HG02763 (cell line): Measurements from ENCODE around the gene PRELID2.
"Not testable (repeated sequence)": the region's sequence is repeated elsewhere in the genome, so short reads cannot be mapped to it uniquely, and the experiment has no call there.

ENCODE experiments used
- ATAC-seq: cut with Tn5 transposase; IDR thresholded peaks from one replicate; pipeline ENCODE4 v1.9.1; 2021; ENCODE audit warnings: mild to moderate bottlenecking, moderate library complexity; ENCODE audit not compliant: unreplicated experiment

The PRELID2 gene

DNA sequence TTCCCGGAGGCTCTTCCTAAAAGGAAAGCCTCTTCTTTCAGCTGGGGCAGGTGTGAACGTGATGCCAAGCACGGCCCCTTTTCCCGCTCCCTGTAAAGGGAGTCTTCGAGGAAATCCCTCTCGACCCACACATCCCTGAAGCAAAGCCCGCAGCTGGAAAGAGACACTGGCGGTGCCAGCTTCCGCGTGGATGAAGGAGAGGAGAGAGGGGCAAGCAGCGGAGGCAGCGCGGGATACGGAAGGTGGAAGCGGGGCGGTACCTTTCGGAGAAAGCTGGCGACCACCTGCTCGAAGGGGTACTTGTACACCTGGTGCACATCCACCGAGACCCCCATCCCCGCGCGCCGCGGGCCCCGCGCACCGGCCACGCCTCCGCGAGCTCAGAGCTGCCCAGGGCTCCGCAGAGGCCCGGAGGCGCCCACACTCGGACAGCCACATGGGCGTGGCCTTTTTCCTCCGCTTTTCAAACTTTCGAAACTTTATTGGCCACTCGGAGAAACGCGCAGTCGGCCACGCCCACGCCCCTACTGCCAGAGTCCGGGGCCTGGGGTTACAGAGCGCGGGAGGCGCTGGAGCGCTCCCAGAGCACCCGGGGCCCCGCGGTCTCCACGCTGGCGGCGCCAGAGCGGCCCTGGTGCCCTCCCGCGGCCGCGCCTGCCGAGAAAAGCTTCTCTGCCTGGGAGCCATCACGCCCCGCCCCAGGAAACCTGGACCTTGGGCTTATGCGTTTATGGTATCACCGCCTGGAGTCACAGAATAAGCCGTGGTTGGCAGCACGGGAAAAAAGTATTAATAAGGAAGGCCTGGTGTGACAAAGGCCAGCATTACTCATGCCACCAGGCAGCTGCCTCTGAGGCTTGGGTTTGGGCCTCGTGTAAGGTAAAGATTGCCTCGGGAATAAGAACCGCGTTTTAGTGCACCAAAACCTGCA is at the start of gene PRELID2:
TSS of gene PRELID2 (minus strand) at position 426 of the 931 bp plus-strand sequence. CDS start at position 335, 91 bp downstream.
- peak; percentile 82 for ATAC-seq

- ATAC-seq, result no peak
Observed at GRCh38 chr5:145874765-145875164, 39.6 kb upstream of the PRELID2 start.

DNA sequence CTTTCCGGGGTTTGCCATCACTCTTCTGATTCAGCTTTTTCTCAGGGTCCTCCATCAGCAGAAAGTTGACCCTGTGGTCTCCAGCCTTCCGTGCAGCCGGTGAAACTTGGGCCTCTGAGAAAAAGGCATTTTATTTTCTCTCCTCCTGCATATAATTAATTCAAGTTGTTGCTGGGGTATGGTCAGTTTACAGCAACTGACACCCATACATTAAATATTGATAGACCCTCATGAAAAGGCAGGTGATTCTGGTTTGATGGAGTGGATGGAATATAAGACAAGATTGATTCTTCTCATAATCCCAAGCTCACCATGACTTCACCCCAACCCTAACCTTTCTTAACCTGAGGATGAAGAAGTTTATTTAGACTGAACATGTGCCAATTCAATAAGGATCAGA is 37.8 kb upstream of the PRELID2 start, which contains the start of gene GRXCR2:
TSS of gene GRXCR2 (minus strand) at position 101 of the 400 bp plus-strand sequence. CDS start at position 55, 46 bp downstream.
- no peak for ATAC-seq

GRCh38 chr5:145872486-145872885 is 37.3 kb upstream of the PRELID2 start:
- ATAC-seq, result no peak

GRCh38 chr5:145869753-145870152 is 34.6 kb upstream of the PRELID2 start:
- no peak for ATAC-seq

- no peak for ATAC-seq
Observed at GRCh38 chr5:145867806-145868205, 32.7 kb upstream of the PRELID2 start.

DNA sequence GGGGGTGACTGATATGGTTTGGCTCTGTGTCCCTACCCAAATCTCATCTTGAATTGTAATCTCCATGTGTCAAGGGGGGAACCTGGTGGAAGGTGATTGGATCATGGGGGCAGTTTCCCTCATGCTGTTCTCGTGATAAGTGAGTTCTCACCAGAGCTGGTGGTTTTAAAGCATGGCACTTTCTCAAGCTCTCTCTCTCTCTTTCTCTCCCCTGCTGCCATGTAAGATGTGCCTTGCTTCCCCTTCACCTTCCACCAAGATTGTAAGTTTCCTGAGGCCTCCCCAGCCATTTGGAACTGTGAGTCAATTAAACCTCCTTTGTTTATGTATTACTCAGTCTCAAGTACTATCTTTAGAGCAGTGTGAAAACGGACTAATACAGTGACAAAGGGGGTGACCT is 29.3 kb upstream of the PRELID2 start:
- ATAC-seq, result not testable (repeated sequence)

DNA sequence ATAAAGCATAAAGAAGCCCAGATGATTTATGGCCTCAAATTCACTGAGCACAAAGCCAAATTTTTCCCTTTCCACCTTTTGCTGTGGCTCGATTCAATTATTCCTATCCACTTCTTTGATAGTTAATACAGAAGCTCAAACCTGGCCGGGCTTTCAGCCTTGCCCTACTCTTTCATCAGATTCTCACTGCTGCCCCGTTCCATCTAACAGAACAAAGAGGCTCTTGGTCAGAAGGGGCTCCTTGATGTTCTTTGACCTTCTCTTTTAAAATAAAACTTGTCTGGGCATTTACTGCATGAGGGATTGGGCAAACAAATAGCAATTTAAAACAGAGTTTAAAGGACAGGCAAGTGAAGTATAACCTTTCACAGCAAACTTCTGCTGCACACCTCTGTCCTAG is 27.9 kb upstream of the PRELID2 start:
- no peak for ATAC-seq

DNA sequence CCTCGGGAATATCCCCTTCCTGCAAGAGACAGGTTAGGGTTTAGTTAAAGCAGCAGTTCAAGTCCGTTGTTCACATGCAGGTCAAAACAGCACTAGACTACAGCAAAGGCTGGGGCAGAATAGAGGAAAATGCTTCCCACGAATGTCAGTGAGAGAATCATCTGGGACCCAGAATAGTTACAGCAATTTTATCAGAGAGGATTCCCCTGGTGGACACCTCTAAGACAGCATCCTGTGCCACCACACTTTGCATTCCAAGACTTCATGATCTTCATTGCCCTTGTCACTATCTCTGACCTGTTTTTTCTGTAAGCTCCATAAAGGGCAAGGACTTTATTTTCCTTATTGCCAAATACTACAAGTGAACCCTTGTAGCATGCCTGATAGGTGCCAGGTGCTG is 24.8 kb upstream of the PRELID2 start:
- ATAC-seq, result no peak

DNA sequence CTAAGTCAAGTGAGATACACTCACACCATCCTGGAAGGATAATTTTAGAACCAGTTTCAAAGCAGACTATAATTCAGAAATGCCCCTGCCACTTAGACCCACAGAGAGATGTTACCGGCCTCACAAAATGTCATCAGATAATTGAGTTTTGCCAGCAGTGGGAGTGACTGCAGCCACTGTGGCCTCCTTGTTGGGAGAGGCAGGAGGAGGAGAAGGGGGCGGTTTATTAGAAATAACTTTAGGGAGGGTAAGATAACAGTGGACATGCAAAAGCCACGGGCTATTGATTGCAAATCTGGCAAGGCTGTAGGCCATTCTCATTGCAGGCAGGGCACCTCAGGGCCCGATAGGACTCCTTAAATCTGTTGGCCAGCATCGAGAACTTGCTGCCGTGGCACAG is 24.3 kb upstream of the PRELID2 start:
- no peak for ATAC-seq

DNA sequence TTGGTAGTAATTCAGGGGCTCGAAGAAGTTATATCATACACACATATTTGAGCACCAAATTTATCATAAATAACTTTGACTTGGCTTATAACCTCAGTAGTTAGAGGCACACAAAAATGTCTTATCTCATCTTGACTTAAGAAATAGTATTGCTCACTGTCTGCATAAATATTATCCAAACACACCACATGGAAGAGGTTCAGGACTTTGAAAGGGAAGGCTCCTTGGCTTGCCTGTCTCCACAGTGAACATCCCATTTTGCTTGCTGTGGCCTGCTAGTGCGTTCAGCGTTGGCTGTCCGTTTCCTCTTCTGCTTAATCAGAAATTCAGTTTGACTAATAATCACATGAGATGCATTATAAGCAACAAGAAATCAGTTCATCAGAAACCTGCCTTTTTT is 23.8 kb upstream of the PRELID2 start:
- no peak for ATAC-seq

DNA sequence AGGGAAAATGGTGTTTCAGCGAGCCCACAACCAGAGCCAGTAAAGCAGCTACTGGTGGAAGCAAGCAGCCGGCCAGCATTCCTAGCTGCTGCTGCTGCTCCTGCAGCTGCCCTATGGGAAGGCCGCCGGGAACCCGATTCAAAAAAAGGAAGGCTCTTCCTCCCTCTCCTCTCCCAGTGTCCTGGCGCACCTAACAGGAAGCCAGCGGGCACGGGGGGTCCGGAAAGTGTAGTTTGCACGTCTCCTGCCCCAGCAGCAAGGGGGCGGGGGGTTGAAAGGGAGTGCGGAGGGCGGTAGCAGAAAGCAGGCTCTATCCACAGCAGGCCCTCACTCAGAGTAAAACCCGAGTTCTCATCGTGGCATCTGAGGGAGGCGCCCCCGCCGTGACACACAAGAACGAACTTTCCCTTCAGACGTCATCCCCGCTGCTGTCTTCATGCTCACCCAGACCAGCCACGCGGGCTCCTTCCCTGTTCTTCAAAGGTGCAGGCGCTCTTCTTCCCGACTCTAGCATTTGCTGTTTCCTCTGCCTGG is 21.2 kb upstream of the PRELID2 start:
- ATAC-seq, result no peak

DNA sequence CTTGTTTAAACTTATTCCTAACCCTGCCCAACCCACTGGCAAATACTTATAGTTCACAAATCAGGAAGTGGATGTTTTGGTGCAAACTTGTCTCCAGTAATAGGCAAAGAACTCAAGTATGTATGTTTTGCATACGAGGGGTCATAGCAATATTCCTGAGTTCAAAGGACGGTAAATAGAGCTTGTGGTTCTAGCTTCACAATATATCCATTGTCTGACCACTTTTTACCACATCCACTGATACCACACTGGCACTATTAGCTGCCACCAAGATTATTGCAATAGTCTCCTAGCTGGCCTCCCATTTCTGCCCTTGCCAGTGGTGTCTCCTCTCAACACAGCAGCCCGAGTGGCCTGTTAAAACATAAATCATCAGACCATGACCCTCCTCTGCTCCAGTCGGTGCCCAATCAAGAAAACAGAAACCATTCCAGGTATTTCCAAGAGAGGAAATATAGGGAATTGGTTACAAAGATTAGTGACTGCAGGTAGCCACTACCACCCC is 20.7 kb upstream of the PRELID2 start:
- no peak for ATAC-seq

DNA sequence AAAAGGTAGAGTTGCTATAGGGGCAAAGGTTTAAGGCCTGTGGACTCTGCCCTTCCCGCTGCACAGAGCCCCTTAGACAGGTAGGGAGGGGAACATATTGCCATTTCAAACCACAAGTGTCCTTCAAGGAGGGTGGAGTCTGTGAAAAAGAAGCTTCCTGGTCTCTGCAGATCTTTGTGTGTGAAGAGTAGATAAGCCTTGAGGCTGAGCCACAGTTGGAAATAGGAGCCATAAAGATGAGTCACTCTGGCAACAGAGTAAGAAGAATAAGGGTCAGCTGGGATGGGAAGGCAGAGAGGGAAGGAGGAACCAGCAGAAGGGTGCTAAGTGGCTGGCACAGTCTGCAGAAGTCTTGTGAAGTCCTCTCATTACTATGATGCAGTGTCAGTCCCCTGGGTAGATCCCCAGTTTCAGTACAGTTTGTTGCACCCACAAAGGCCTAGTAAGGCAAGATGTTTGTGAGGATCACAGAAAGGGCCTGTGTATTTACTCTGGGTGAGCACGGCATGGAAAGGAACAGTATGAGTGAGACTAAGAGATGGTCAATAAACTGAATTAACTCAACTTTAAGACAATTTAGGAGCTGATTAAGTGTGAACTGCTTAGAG is 19.6 kb upstream of the PRELID2 start:
- ATAC-seq, result no peak

DNA sequence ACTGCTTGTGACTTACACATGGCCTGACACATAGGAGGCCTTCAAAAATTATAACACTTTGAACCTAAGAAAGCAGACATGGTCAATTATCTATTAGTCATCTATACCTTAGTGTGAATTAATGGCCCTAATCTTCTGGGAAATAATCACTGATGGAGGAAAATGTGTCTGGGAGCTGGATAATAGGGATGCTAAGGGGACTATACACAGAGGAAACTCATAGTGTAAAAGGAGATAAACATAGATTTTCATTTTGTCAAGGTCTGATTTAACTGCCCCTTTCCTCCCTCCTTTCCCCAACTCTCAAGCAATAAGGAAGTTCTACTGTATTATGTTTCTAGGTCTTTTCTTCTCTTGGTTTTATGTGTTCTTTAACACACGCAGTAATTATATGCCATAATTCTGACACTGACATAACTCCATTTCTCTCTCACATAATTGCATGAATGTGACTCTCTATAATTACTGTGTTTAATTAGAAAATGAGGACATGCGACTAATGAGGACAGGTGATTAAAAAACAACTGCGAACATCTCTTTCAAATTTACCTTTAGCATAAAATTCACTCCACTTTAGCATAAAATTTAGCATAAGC is 18.7 kb upstream of the PRELID2 start:
- ATAC-seq, result no peak

- no peak for ATAC-seq
Observed at GRCh38 chr5:145852990-145853389, 17.8 kb upstream of the PRELID2 start.

DNA sequence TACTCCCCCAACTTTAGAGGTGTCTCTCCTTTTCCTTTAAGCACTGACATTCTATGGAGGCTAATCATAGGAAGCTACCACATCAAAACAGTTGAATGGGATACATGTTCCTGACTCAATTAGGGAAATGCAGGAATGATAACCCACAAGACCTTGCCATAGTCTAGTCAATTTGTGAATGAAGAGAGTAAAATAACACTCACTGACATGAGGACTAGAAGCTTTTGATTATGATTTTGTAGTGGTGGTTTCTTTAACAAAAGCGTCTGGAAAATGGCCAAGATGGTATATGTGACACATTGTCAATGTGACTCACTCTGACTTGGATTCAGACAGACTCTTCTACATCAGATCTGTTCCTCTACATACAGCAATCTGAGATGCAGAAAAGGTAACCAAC is 13.7 kb upstream of the PRELID2 start:
- ATAC-seq, result no peak

DNA sequence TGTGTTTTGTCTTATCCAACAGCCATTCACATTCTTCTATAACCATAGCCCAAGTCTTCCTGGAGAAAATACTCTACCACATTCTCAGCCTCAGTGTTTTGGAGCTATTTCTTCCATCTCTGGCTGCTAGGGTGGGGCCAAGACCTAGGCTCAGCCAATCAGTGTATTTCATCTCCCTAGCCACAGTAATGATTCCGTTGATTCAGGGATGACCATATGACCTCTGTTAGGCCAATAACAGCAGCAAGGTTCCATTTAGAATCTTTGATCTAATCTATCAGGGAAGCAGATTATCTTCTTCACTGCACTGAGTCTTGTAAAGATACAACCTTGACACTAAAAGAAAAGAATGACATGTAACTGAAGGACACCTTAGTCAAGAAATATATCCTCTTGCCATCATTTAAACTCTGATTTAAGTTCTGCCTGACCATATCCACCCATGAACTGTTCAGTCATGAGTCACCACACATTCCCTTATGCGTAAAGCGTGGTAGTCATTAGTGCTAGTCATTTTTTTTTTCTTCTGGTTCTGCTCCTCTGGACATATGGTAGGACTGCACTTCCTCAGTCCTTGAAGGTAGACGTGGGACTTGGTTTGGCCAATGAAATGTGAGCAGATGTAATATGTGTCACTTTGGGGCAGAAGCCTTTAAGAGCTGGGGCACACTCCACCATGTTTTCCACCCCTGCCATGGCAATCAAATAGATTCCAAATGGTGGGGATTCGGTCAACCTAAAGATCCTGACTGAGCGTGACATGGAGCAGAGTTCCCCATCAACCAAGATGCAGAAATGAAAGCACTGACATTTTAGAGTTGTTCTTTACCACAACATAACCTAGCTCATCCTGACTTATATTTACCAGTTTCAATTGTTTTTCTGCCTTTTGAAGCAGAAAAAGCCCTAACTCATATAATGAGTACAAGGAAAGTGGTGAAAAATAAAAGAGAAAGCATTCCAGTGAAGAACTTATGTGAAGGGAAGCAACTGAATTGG is 12.7 kb upstream of the PRELID2 start:
- ATAC-seq, result no peak

GRCh38 chr5:145846081-145846480 is 10.9 kb upstream of the PRELID2 start:
- no peak for ATAC-seq

DNA sequence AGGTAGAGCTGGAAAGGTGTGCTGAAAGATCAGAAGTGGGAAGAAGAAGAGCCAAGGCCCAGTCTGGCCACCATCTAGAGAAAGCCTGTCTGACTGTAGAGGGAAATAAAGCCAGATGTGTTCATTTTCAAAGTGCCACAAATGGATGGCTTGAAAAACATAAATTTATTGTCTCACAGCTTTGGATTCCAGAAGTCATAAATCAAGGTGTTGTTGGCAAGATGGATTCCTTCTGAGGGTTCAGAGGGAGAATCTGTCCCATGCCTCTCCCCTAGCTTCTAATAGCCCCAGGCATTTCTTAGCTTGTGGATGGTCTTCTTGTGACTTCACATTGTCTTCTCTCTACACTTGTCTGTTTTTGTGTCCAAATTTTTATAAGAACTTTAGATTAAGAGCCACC is 6.2 kb upstream of the PRELID2 start:
- no peak for ATAC-seq
